GM03348 (cell line): Measurements from ENCODE around the gene RAB17.
A peak's percentile ranks its signal among the peaks of the same experiment; 100 is the strongest.

Experiments
- DNase-seq: peaks from one replicate; pipeline ENCODE4 v3.0.0; 2012; ENCODE audit warnings: low spot score

The RAB17 gene

GRCh38 chr2:237558961-237559641 is 31.4 kb downstream of the RAB17 start:
- DNase-seq: peak; percentile 50

DNA sequence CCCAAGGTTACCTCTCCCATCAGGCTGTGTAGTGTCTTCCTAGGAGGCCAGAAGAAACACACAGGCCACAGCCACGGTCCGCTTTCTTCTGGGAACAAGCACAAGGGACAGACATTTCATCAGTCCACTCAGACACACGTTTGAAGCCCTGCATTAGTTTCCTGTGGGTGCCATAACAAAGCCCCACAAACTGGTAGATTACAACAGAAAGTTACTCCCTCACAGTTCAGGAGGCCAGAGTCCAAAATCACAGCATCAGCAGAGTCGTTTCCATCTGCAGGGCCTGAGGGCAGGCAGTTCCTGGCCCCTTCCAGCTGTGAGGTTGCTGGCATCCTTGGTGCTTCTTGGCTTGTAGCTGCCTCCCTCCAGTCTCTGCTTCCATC is 32.9 kb downstream of the RAB17 start:
- DNase-seq: no peak

DNA sequence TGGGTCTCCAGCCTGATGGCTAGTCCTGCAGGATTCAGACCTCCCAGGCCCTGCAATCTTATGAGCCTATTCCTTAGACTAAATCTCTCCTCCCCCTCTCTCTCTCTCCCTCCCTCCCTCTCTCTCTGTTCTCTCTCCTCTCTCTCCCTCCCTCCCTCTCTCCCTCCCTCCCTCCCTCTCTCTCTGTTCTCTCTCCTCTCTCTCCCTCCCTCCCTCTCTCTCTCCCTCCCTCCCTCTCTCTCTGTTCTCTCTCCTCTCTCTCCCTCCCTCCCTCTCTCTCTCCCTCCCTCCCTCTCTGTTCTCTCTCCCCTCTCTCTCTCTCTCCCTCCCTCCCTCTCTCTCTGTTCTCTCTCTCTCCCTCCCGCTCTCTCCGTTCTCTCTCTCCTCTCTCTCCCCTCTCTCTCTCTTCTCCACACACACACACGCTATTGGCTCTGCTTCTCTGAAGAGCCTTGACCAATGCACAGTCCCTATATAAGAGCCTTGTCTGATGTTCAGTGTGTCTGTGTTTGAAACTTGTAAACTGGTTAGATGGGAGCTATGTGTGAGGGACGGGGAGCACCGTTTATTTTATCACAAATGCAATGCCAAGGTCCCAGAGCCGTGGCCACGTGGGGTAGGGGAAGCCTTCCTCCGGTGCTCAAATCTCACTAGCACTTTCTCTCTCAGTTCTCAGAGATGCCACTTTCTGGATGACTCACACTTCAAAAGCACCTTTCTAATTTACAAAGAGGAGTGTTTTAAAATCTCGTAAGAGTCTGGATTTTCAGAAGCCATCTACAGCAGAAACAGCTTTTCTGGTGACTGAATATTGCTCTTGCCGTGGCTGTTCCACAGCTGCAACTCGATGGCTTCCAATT is 33.5 kb downstream of the RAB17 start:
- no peak for DNase-seq

DNA sequence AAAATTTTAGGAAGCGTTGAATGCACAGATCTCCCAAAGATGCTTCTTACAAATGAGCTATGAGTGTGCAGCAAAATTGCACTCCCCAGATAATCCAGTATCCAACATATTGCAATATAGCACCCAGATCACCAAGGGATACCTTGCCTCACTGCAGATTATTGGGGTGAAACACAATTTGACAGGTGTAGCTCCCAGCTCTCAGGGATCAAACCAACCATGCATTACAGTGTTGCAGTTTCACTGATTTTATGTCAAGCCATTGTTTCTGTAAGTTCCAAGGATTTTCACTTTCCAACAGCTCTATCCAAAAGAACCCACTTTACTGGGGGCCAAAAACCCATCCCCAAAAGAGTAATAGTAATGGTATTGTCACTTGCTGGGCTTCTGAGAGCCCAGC is 35.0 kb downstream of the RAB17 start:
- no peak for DNase-seq

- DNase-seq: no peak
These were observed 36.6 kb downstream of the RAB17 start for GRCh38 chr2:237553948-237554347.

DNA sequence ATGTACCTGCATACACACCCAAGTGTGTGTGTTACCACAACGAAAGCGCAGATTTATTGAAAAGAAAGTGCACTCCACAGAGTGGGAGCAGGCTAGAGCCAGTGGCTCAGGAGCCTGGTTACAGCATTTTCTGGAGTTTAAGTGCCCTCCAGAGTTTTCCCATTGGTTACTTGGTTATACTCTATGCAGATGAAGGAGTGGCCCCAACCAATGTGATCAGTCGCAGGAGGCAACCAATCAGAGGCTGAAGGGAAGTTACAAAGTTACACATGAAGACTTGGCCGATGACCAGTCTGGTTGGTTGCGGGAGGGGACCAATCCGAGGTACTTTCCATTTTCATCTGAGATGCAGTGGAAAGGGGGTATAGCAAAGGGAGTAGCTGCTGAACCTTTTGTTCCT is 37.6 kb downstream of the RAB17 start:
- no peak for DNase-seq

DNA sequence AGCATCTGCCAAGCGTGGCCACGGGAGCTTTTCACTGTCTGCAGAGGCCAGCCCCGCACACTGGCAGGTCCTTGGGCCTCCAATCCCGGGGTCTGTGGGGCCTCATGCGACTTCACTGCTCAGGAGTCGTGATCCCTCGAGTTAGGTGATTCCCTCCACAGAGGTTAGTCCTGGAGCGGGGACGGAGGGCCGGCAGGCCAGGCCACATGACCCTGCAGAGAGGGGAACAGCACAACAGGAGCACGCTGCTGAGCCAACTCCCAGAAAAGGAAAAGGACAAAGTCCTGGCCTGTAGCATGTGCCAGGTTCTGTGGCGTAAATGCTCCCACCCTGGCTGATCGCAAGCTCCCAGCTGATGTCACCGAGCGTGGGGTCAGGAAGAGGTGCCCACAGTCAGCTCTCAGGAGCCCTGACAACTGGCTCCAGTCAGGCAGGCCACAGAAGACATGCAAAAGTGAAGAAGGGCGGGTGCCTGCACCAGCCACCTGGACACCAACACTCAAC is 39.4 kb downstream of the RAB17 start:
- no peak for DNase-seq

DNA sequence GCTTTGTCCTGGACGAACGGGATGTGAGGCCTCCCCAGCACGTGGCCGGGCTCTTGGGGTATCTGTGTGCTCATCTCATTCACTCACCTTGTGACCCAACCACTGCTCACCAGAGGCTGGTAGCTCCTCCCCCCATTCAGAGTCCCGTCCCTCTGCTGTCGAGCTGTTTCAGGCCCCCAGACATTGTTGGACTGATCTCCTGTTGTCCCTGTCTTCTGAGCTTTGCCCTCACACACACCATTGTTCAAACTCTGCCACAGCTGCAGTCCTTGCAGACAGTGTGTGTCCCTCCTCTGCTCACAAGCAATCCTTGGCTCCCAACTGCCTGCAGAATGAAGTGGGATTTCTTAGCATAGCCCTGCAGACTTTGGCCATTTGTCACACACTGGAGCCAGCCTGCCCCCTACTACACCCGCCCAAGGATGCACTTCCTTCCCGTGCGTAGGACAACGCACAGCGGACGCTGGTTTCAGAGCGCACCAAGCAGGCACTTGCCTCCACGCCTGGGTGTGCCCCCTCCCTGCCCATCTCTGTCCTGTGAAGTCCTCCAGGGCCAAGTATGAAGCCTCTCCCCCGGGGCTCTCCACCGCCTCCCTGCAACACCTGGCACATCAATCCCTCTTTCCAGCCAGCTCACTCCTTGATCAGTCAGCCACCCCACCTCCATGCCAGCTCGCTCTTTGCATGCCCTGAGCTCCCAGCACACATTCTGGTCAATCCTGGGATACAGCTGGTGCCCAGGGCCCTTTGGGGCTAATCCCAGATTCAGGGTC is 40.7 kb downstream of the RAB17 start:
- DNase-seq: no peak

DNA sequence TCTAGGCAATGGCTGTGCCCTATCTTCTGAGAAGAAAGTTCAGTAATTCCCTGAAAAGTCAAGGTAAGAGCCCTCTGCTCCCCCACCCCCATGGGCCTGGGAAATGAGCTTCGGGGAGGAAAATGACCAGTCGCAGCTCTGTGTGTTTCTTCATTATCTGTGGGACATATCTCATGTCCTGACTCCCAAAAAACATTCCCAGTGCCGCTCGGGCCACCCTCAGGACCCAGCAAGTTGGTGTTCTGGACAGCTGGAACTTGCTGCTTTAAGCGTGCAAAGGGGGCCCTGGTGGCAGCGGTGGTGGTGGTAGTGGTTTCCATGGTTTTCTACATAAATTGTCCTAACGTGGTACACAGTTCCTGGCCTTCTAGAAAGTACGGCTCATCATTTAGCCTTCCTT is 41.3 kb downstream of the RAB17 start:
- DNase-seq: no peak

DNA sequence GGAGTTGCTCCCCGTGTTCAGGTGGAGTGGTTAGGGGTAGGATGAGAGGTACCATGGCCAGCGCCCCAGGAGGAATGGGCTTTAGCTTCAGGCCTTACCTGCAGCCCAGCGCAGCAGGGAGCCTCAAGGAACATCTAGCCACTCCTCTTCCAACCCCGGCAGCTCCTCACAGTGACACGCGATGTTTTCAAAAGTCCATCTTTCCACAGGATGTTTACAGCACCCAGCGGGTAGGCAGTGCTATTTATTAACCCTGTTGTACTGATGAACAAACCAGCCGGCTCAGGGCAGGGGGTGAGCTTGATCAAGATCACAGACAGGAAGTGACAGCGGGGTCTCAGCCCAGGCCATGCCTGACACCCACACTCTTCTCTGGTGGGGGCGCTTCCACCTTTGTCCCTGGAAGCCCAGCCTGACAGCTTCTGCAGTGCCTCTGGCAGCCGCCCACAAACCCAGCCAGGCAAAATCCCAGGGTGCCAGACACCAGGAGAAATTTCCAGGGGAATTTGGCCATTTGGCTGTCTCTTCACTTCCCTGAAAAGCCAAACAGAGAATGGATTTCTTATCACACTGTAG is 42.6 kb downstream of the RAB17 start:
- DNase-seq: no peak

DNA sequence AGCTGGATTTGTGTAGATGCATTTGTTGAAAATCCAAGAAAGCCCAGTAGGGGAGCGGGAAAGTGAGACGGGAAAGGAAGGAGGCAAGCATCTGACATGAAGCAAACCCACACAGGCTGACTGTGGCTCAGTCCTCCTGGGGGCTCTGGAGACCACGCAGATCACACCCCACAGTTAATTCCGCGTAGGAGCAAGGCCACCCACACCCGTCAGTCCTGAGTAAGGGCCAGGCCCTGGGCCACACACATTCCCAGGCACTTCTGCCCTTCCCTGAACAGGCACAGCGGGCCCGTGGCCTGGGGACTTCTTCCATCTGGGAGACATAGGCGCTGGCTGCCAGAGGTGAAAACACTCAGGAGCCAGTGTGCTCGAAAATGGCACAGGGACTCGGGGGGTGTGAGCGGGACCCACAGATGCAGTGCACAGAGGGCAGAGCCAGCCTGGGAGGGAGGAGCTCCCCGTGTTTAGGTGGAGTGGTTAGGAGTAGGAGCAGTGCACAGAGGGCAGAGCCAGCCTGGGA is 43.6 kb downstream of the RAB17 start:
- no peak for DNase-seq

GRCh38 chr2:237546040-237546875 is 44.3 kb downstream of the RAB17 start:
- no peak for DNase-seq

- no peak for DNase-seq
These were observed 48.4 kb downstream of the RAB17 start for GRCh38 chr2:237542001-237542704.

- no peak for DNase-seq
These were observed 49.3 kb downstream of the RAB17 start for GRCh38 chr2:237541243-237541642.

DNA sequence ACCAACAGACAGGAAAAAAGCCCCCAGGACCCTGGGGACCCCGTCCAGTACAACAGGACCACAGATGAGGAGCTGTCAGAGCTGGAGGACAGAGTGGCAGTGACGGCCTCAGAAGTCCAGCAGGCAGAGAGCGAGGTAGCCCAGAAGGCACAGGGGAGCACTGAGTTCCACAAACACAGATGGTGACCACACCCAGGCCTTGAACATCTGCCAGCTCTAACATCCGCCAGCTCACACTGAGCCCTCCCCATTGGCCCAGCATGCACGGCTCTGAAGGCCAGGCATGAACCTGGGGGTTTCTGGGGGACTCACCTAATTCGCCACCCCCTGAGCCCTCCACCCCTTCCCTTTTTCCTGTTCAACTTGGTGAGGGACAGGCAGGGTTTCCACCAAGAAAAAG is 49.7 kb downstream of the RAB17 start:
- peak; percentile 89 for DNase-seq

DNA sequence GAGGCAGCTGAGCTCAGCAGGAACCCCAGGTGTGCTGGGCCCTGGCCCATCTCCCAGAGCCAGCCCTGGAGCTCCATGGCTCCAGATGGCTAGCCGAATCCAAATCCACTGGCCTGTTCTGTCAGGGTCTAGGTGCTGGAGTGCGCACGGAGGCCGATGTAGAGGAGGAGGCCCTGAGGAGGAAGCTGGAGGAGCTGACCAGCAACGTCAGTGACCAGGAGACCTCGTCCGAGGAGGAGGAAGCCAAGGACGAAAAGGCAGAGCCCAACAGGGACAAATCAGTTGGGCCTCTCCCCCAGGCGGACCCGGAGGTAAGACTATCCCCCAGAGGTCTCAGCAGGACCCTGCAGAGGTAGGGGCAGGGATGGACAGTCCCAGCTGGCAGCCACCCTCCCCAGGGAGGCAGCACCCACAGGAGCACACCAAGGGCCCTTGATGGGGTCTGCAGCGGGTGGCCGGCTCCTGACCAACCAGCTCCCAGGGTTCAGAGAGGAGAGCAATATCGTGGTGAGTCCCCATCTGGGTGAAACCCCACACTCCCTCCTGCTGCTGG is 50.2 kb downstream of the RAB17 start:
- DNase-seq: no peak

DNA sequence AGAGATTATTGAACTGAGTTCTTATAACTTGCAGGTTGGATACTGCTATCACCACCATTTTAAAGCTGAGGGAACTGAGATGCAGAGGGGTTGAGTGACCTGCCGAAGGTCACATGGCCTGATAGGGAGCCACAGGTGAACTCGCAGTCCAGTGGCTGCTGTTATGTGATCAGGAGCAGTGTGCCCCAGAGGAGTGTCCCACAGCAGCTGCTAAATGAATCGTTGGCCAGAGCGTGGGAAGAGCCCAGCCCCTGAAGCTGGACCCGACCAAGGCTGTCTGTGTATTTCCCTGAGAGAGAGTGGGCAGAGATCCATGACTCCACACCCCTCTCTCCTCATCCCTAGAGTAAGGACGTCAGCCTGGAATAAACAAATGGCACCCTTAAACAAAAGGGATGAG is 50.9 kb downstream of the RAB17 start:
- DNase-seq: no peak

DNA sequence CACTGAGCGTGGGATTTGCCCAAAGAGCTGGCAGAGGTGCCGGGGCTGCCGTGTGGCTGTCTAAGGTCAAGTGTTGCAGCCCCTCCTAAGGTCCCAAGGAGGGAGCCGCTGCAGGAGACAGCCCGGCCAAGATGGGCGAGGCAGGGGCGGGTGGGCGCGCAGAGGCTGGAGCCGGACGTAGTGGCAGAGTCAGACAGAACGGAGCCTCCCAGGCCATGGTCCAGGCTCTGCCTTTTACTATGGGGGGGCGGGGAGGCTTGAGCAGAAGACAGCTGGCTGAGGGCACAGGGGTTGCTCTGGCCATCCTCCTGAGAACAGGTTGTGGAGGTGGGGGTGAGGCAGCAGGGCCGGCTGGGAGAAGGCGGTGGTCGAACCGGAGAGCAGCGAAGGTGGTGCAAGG is 51.6 kb downstream of the RAB17 start:
- no peak for DNase-seq

GRCh38 chr2:237538001-237538720 is 52.4 kb downstream of the RAB17 start:
- no peak for DNase-seq

DNA sequence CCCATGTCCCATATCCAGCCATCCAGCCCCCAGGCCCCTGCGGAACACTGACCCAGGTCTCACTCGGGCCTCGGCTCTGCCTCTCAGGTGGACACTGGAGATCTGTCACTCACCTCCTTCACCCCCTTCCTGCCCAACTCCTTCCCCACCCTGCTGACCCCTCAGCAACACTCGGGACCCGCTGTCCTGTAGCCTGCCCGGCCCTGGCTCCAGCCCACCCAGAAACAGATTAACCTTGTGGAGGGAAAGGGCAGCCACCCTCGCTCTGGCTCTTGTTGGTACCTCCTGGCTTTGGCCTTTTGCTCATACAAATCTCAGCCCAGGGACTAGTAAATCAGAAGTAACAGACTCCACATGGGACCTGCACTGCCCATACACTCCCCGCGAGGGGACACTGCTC is 53.9 kb downstream of the RAB17 start:
- DNase-seq: no peak
